ENCODE data around the gene GGT6. TPM values are rescaled to one million over a fixed set of nuclear protein-coding genes. Genes with fewer than 3 reads are reported as not detected.

GGT6 gene
- total RNA-seq, 2 donors from 2014 or later = not detected

GRCh38 chr17:4576161-4576558 lies 15.8 kb upstream of the GGT6 start:
- H3K27me3 ChIP-seq = no peaks in the 10 kb centered on the region
- H3K27ac ChIP-seq = no peak overlapping the region
- no peaks in the 10 kb centered on the region for H3K36me3 ChIP-seq
- no peak overlapping the region for H3K4me3 ChIP-seq
- no peak for TF ChIP-seq CTCF (IDR thresholded peaks at IDR 0.05)
- no peak for DNase-seq (ENCODE audit: low spot score)
- no peaks in the 10 kb centered on the region for H3K4me1 ChIP-seq
- H3K9me3 ChIP-seq = no peaks in the 10 kb centered on the region

GRCh38 chr17:4574448-4575045 lies 14.2 kb upstream of the GGT6 start:
- no peak for DNase-seq (ENCODE audit: low spot score)
- H3K27ac ChIP-seq = no peak overlapping the region
- TF ChIP-seq CTCF (IDR thresholded peaks at IDR 0.05) = no peak
- H3K9me3 ChIP-seq = no peaks in the 10 kb centered on the region
- H3K27me3 ChIP-seq = no peaks in the 10 kb centered on the region
- H3K36me3 ChIP-seq = no peaks in the 10 kb centered on the region
- no peak overlapping the region for H3K4me3 ChIP-seq
- H3K4me1 ChIP-seq = no peaks in the 10 kb centered on the region

GRCh38 chr17:4573669-4574068 lies 13.3 kb upstream of the GGT6 start:
- DNase-seq (ENCODE audit: low spot score) = no peak
- Histone ChIP-seq H3K4me1 (no peaks in the 10 kb centered on the region), H3K27ac (no peak overlapping the region), H3K27me3 (no peaks in the 10 kb centered on the region), H3K9me3 (no peaks in the 10 kb centered on the region), H3K4me3 (no peak overlapping the region), H3K36me3 (no peaks in the 10 kb centered on the region)
- TF ChIP-seq CTCF (IDR thresholded peaks at IDR 0.05) = no peak

- H3K27ac ChIP-seq = no peak overlapping the region
Measured at GRCh38 chr17:4573115-4573514, 12.7 kb upstream of the GGT6 start.

GRCh38 chr17:4572131-4572530 lies 11.8 kb upstream of the GGT6 start:
- no peak for DNase-seq (ENCODE audit: low spot score)
- no peaks in the 10 kb centered on the region for H3K4me1 ChIP-seq
- TF ChIP-seq CTCF (IDR thresholded peaks at IDR 0.05) = no peak
- H3K27ac ChIP-seq = no peak overlapping the region
- H3K4me3 ChIP-seq = no peak overlapping the region
- H3K27me3 ChIP-seq = no peaks in the 10 kb centered on the region
- no peaks in the 10 kb centered on the region for H3K36me3 ChIP-seq
- H3K9me3 ChIP-seq = no peaks in the 10 kb centered on the region

More at GRCh38 chr17:4573115-4573514, 12.7 kb upstream of the GGT6 start:
- TF ChIP-seq CTCF (IDR thresholded peaks at IDR 0.05) = no peak
- DNase-seq (ENCODE audit: low spot score) = no peak
- Histone ChIP-seq H3K36me3 (no peaks in the 10 kb centered on the region), H3K9me3 (no peaks in the 10 kb centered on the region), H3K4me3 (no peak overlapping the region), H3K4me1 (no peaks in the 10 kb centered on the region), H3K27me3 (no peaks in the 10 kb centered on the region)

GRCh38 chr17:4569591-4569990 lies 9.2 kb upstream of the GGT6 start:
- no peaks in the 10 kb centered on the region for H3K4me1 ChIP-seq
- H3K36me3 ChIP-seq = no peaks in the 10 kb centered on the region
- no peak overlapping the region for H3K27ac ChIP-seq
- no peaks in the 10 kb centered on the region for H3K27me3 ChIP-seq
- H3K4me3 ChIP-seq = no peak overlapping the region
- no peak for TF ChIP-seq CTCF (IDR thresholded peaks at IDR 0.05)
- H3K9me3 ChIP-seq = no peaks in the 10 kb centered on the region
- DNase-seq (ENCODE audit: low spot score) = no peak
